HepG2 (cell line): ENCODE results near the gene AJUBA. TPM values are rescaled to one million over a fixed set of nuclear protein-coding genes. Genes with fewer than 3 reads are reported as not detected.

Source experiments
- ATAC-seq: fragments of 200-7000 bp; cut with Tn5 transposase; 3 replicates; pipeline ENCODE4 v1.9.1; 2020; ENCODE audit warnings: mild to moderate bottlenecking, moderate library complexity
- BruUV-seq: library from RNA; stranded (reverse); fragments of 400-500 nt; replicated peaks from 2 replicates; lab custom pipeline; 2021; lab: Mats Ljungman, UMichigan
- CTCF ChIA-PET: fragments of 300-600 bp; formaldehyde crosslinking; extraction: SDS; loops from one replicate; lab custom pipeline; 2021; ENCODE audit warnings: low total read pairs, inconsistent platforms, low intra/inter-chr PET ratio; lab: Yijun Ruan, JAX
- POLR2A ChIA-PET: fragments of 350-600 bp; sonication (Branson Sonifier 250); formaldehyde crosslinking; loops from one replicate; lab custom pipeline; 2020; ENCODE audit warnings: antibody characterized with exemption, inconsistent platforms; lab: Yijun Ruan, JAX
- DNase-seq: peaks from one replicate; pipeline ENCODE4 v3.0.0-alpha.2; 2015; ENCODE audit warnings: low spot score
- FAIRE-seq: peaks from 3 replicates; lab custom pipeline; 2011; peaks lifted over from hg19 to GRCh38; lab: Jason Lieb, UNC
- H2AFZ ChIP-seq: one replicate; pipeline ENCODE4 v1.6.1; 2011; ENCODE audit warnings: low read length, inconsistent platforms
- H3K27ac ChIP-seq: fragments of 300-600 bp; 3 replicates; pipeline ENCODE4 v1.8.0; 2011; ENCODE audit warnings: mixed run types, mild to moderate bottlenecking, mixed read lengths, low read length, inconsistent platforms; ENCODE audit not compliant: insufficient read depth; ENCODE audit errors: extremely low read length
- H3K27me3 ChIP-seq, 2 experiments: fragments of 200-600 bp in 1 of 2; 2 replicates in 1 of 2; 3 replicates in 1 of 2; pipeline versions ENCODE4 v1.6.0 to v1.8.0; 2011; ENCODE audit warnings: low read length in 2 of 2, mild to moderate bottlenecking in 2 of 2, moderate library complexity in 2 of 2, inconsistent platforms in 1 of 2; ENCODE audit not compliant: insufficient read depth in 2 of 2, control insufficient read depth in 1 of 2
- H3K36me3 ChIP-seq, 2 experiments: fragments of 200-600 bp in 1 of 2; replicated peaks in 1 of 2; 2 replicates in 1 of 2; 3 replicates in 1 of 2; pipeline versions ENCODE4 v1.5.1 to v1.8.0; 2011; ENCODE audit warnings: low read length in 2 of 2, inconsistent platforms in 1 of 2; ENCODE audit not compliant: insufficient read depth in 2 of 2, control insufficient read depth in 1 of 2
- H3K4me1 ChIP-seq: 2 replicates; pipeline ENCODE4 v1.5.1; 2012; ENCODE audit warnings: low read length, inconsistent platforms; ENCODE audit not compliant: insufficient read depth
- H3K4me2 ChIP-seq: 2 replicates; pipeline ENCODE4 v1.6.0; 2011; ENCODE audit warnings: low read depth, low read length, inconsistent platforms
- H3K4me3 ChIP-seq, 3 experiments: fragments of 200-600 bp in 1 of 3; sonication (generic), shearing (Covaris generic) in 1 of 3; replicated peaks in 1 of 3; 2 replicates each; pipeline ENCODE4 v1.5.1; 2011 to 2016; ENCODE audit warnings: low read length in 3 of 3, inconsistent platforms in 2 of 3, low read depth in 2 of 3, mild to moderate bottlenecking in 2 of 3, control low read depth in 1 of 3, mixed read lengths in 1 of 3; ENCODE audit not compliant: insufficient read depth in 1 of 3
- H3K79me2 ChIP-seq: one replicate; pipeline ENCODE4 v1.6.1; 2011; ENCODE audit warnings: low read length, inconsistent platforms; ENCODE audit not compliant: insufficient read depth
- H3K9ac ChIP-seq: 2 replicates; pipeline ENCODE4 v1.6.0; 2011; ENCODE audit warnings: mild to moderate bottlenecking, low read depth, low read length, inconsistent platforms; ENCODE audit not compliant: insufficient read depth
- H3K9me3 ChIP-seq: 2 replicates; pipeline ENCODE4 v1.5.1; 2012; ENCODE audit warnings: mild to moderate bottlenecking, low read length
- H4K20me1 ChIP-seq: 2 replicates; pipeline ENCODE4 v1.6.0; 2011; ENCODE audit warnings: inconsistent platforms, mild to moderate bottlenecking, low read length, moderate library complexity; ENCODE audit not compliant: insufficient read depth
- AHDC1 ChIP-seq: sonication (generic); formaldehyde crosslinking; IDR thresholded peaks from 2 replicates; pipeline ENCODE4 v1.5.1; 2020; ENCODE audit warnings: mild to moderate bottlenecking, missing genetic modification reagents, borderline replicate concordance
- KAT8 ChIP-seq: IDR thresholded peaks from 2 replicates; pipeline ENCODE4 v1.6.1; 2016; ENCODE audit warnings: missing genetic modification reagents, missing compliant biosample characterization
- PRMT3 ChIP-seq: sonication (generic); formaldehyde crosslinking; IDR thresholded peaks from 2 replicates; pipeline ENCODE4 v1.8.1; 2022; ENCODE audit warnings: low read depth, mild to moderate bottlenecking, moderate library complexity, missing genetic modification reagents, borderline replicate concordance
- SIX4 ChIP-seq: sonication (generic); formaldehyde crosslinking; IDR thresholded peaks from 2 replicates; pipeline ENCODE4 v1.4.0; 2020; ENCODE audit warnings: missing genetic modification reagents
- THAP9 ChIP-seq: sonication (generic); formaldehyde crosslinking; IDR thresholded peaks from 2 replicates; pipeline ENCODE4; 2020; ENCODE audit warnings: missing genetic modification reagents, mild to moderate bottlenecking, borderline replicate concordance
- ZBTB26 ChIP-seq: IDR thresholded peaks from 2 replicates; pipeline ENCODE4 v1.6.1; 2016; ENCODE audit warnings: missing compliant biosample characterization, missing genetic modification reagents, borderline replicate concordance
- ZNF740 ChIP-seq: sonication (generic); formaldehyde crosslinking; IDR thresholded peaks from 2 replicates; pipeline ENCODE4 v1.4.0; 2020; ENCODE audit warnings: missing genetic modification reagents
- ZNF841 ChIP-seq: sonication (generic); formaldehyde crosslinking; IDR thresholded peaks from 2 replicates; pipeline ENCODE4 v1.8.1; 2023; ENCODE audit warnings: missing genetic modification reagents, borderline replicate concordance
- WGBS: methylation state at CpG from one replicate; pipeline ENCODE4 v1.1.6; 2017; ENCODE audit warnings: low lambda C conversion rate; 5-methylcytosine and 5-hydroxymethylcytosine counted together
- in situ Hi-C: cut with HindIII; loops from 2 replicates; pipeline ENCODE4 v1.10.0; 2017; ENCODE audit warnings: low pct_unique_long_range_greater_than_20kb; ENCODE audit not compliant: extremely low pct_ligation_motif_present
- intact Hi-C: fragments of 100-400 bp; cut with micrococcal nuclease; formaldehyde crosslinking; loops from one replicate; pipeline ENCODE4 v1.10.0; 2022; ENCODE audit not compliant: unreplicated experiment
- polyA plus RNA-seq, 8 experiments: library from polyadenylated mRNA; depleted of rRNA in 3 of 8; stranded (reverse) in 7 of 8; unstranded in 1 of 8; fragments of >200 nt; fragmentation: Illumina TruSeq in 4 of 8; extraction: Trizol in 4 of 8; gene quantifications; 2 replicates each; pipeline versions ENCODE4 v1.2.1 to v1.2.3, GENCODE V29; 2011 to 2016; ENCODE audit warnings: low read depth in 4 of 8, missing spikeins in 1 of 8, mixed read lengths in 1 of 8; ENCODE audit not compliant: insufficient read depth in 1 of 8
- total RNA-seq, 5 experiments: library from RNA; depleted of rRNA; stranded (reverse); fragments of >200 nt; fragmentation: Illumina TruSeq; extraction: Trizol; gene quantifications; 2 replicates each; pipeline ENCODE4 v1.2.3, GENCODE V29; 2016; ENCODE audit warnings: low read depth in 1 of 5

Gene AJUBA
- total and polyA plus RNA-seq, 2 of the 13 experiments (the other 11 are each of a cell fraction or from before 2014, with no cell fraction given): 157 to 241 TPM

- no peaks in the 10 kb centered on the region for H3K9me3 ChIP-seq
- H3K4me2 ChIP-seq: no peak overlapping the region
- H3K27ac ChIP-seq: no peak overlapping the region
- in situ Hi-C loops (no loop called here), intact Hi-C loops (no loop called here)
- peaks cover 18% of the 10 kb centered on the region for H3K79me2 ChIP-seq
- 98% methylated on average over 3 of the region's 3 CpGs for WGBS
- no TSS peak for BruUV-seq
- TF ChIP-seq AHDC1 (no peak), ZBTB26 (CRISPR knock-in tag) (no peak), KAT8 (CRISPR knock-in tag) (no peak), SIX4 (CRISPR knock-in tag) (no peak), ZNF740 (CRISPR knock-in tag) (0 out of 2 replicates have a peak, but pooled peaks have one; percentile 23), ZNF841 (no peak), THAP9 (CRISPR knock-in tag) (no peak), PRMT3 (CRISPR knock-in tag) (no peak)
- POLR2A ChIA-PET: interaction anchor here (0.6 to 6.1 kb wide), 6 partner anchors 23 to 1627 kb away, joined by 3 to 112 read pairs (median 3); partner anchors contain the start of genes AJUBA, HAUS4 and PSME2
- no peak for ATAC-seq
- no peaks in the 10 kb centered on the region for H4K20me1 ChIP-seq
- CTCF ChIA-PET: interaction anchor here (2.5 kb wide), 1 partner anchor 51 kb away, joined by 17 read pairs; the partner anchor contains the start of gene AJUBA
- peaks cover 3 to 4% of the 10 kb centered on the region in 2 experiments; a peak in 4 of 5 replicates for H3K36me3 ChIP-seq
- H3K4me3 ChIP-seq: no peak overlapping the region
- no peak overlapping the region for H3K9ac ChIP-seq
- no peak for DNase-seq
- no peak overlapping the region for H2AFZ ChIP-seq
- peaks cover 19% of the 10 kb centered on the region for H3K4me1 ChIP-seq
- FAIRE-seq: no peak
- no peaks in the 10 kb centered on the region; a peak in 1 of 5 replicates for H3K27me3 ChIP-seq
Observed at GRCh38 chr14:22932146-22932545, 50.2 kb downstream of the AJUBA start.
